Left lung (tissue), 10 donors: ENCODE measurements around the gene FAP. TPM values are rescaled to one million over a fixed set of nuclear protein-coding genes. Genes with fewer than 3 reads are reported as not detected.

Experiments
- ATAC-seq: fragments of 200-7000 bp; cut with Tn5 transposase; one replicate; pipeline ENCODE4 v1.9.1; 2020; ENCODE audit warnings: moderate library complexity
- DNase-seq, 4 donors: peaks; one replicate each; pipeline ENCODE4 v3.0.0-alpha.2; 2013 to 2020
- H3K27ac ChIP-seq, 2 donors: fragments of 200-600 bp; sonication (generic) in 1 of 2; one replicate each; pipeline versions ENCODE4 v1.5.0 to v1.8.0; 2020 to 2021
- H3K27me3 ChIP-seq, 2 donors: fragments of 200-600 bp; sonication (generic) in 1 of 2; one replicate each; pipeline versions ENCODE4 v1.5.0 to v1.8.0; 2020 to 2021
- H3K36me3 ChIP-seq, 2 donors: fragments of 200-600 bp; sonication (generic) in 1 of 2; one replicate each; pipeline versions ENCODE4 v1.5.0 to v1.8.0; 2020 to 2021
- H3K4me1 ChIP-seq, 2 donors: fragments of 200-600 bp; one replicate each; pipeline ENCODE4 v1.8.0; 2021
- H3K4me3 ChIP-seq, 2 donors: fragments of 200-600 bp; sonication (generic) in 1 of 2; one replicate each; pipeline versions ENCODE4 v1.5.0 to v1.8.0; 2020 to 2021; ENCODE audit warnings: mild to moderate bottlenecking in 1 of 2
- H3K9me3 ChIP-seq, 2 donors: fragments of 200-600 bp; sonication (generic) in 1 of 2; one replicate each; pipeline versions ENCODE4 v1.5.0 to v1.8.0; 2020 to 2021
- CTCF ChIP-seq, 2 donors: fragments of 200-600 bp; sonication (generic) in 1 of 2; IDR thresholded peaks; one replicate each; pipeline versions ENCODE4 v1.5.0 to v1.8.0; 2021; ENCODE audit warnings: antibody characterized with exemption in 2 of 2
- intact Hi-C, 2 donors: fragments of 100-400 bp; cut with DNase I; formaldehyde crosslinking; loops; one replicate each; pipeline versions ENCODE4 v1.11.2 to v1.14.2; 2022
- polyA plus RNA-seq, 6 donors: library from polyadenylated mRNA; unstranded; fragments of 120-200 nt; gene quantifications; one replicate each; pipeline ENCODE4 v1.2.1, GENCODE V29; 2013; ENCODE audit not compliant: insufficient read length in 6 of 6
- total RNA-seq, 2 donors: library from RNA; stranded (reverse); fragmentation: NEBNext Ultra II Directional; extraction: Animal tissue kit (Norgen Biotek cat#: 25700); gene quantifications; one replicate each; pipeline ENCODE4 v1.2.1, GENCODE V29; 2021
- donor health status: DM: no; HTN: yes; CAD: no.
- donor health status: DM: no; HTN: no; CAD: no.

FAP gene
- total and polyA plus RNA-seq, 8 donors, result 15.0 to 43.7 (median 25.4) TPM

DNA sequence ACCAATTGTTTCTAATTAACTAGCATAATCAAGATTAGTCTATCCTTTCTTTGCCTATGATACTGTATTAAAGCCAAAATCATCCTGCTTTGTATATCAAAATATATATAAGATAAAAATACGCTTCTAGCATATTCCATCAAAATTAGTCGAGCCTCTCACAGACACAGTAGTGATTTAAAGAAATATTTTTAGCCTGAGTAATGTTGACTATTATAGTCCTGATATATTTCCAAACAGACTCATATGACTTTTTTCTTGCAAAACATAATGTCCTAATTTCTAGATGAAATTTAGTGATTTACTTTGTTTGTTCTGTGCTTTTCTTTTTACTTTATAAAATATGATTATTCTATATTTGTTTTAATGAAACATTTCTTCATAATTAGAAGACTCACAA, 30.9 kb downstream of the FAP start:
- no peaks in the 10 kb centered on the region for H3K4me1 ChIP-seq
- H3K4me3 ChIP-seq, result no peak overlapping the region
- H3K27me3 ChIP-seq, result no peaks in the 10 kb centered on the region
- ATAC-seq, result no peak
- no peak for DNase-seq
- H3K9me3 ChIP-seq, result no peaks in the 10 kb centered on the region
- H3K27ac ChIP-seq, result no peak overlapping the region
- no peaks in the 10 kb centered on the region for H3K36me3 ChIP-seq
- no peak for TF ChIP-seq CTCF (IDR thresholded peaks at IDR 0.05)
- intact Hi-C loops, result no loop called here

DNA sequence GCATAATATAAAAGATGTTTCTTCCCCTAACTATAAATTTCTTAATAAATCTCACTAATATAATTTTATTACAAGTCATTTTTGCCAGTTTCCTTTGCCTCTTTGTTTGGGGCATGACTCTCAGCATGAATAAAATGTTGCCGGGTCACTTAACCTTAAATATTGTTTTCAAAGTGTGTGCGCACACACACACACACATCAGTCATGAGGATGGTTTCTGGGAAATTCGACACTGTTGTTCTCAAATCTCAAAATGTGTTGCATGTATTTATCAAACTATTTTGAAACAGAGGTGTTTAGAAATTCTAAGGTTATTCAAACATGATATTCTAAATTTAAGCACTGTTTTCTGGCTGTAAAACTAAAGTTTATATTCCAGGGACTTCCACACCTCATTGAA, 31.5 kb downstream of the FAP start:
- H3K36me3 ChIP-seq, result no peaks in the 10 kb centered on the region
- no peak for DNase-seq
- TF ChIP-seq CTCF (IDR thresholded peaks at IDR 0.05), result no peak
- no peak overlapping the region for H3K4me3 ChIP-seq
- intact Hi-C loops, result no loop called here
- H3K27ac ChIP-seq, result no peak overlapping the region
- ATAC-seq, result no peak
- no peaks in the 10 kb centered on the region for H3K27me3 ChIP-seq
- H3K9me3 ChIP-seq, result no peaks in the 10 kb centered on the region
- H3K4me1 ChIP-seq, result no peaks in the 10 kb centered on the region

GRCh38 chr2:162210385-162210784, 32.9 kb downstream of the FAP start:
- H3K4me3 ChIP-seq, result no peak overlapping the region
- no peak for DNase-seq
- no peak overlapping the region for H3K27ac ChIP-seq
- no peaks in the 10 kb centered on the region for H3K27me3 ChIP-seq
- no peaks in the 10 kb centered on the region for H3K4me1 ChIP-seq
- H3K9me3 ChIP-seq, result no peaks in the 10 kb centered on the region
- H3K36me3 ChIP-seq, result no peaks in the 10 kb centered on the region
- no peak for TF ChIP-seq CTCF (IDR thresholded peaks at IDR 0.05)
- intact Hi-C loops, result no loop called here
- ATAC-seq, result no peak

DNA sequence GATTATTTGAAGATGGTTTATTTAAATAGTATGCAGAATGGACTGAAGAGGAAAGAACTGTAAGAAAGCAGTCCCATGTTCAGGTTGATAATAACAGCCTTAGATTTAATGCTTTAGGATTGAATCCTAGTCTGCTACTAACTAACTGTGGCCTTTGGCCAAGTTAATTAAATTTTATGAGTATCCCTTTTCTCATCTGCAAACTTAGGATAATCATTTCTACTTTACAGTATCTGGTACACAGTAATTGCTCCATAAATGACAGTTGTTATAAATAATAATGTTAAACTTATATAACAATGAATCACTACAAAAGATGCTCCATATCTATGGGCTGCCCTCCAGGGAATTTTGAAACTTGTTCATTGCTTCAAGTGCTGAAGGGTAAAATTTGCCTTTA, 41.0 kb downstream of the FAP start:
- Histone ChIP-seq H3K4me1 (no peaks in the 10 kb centered on the region), H3K27ac (no peak overlapping the region), H3K4me3 (no peak overlapping the region), H3K36me3 (no peaks in the 10 kb centered on the region), H3K9me3 (no peaks in the 10 kb centered on the region), H3K27me3 (no peaks in the 10 kb centered on the region)
- intact Hi-C loops, result no loop called here
- TF ChIP-seq CTCF (IDR thresholded peaks at IDR 0.05), result no peak
- DNase-seq, result no peak
- ATAC-seq, result no peak

GRCh38 chr2:162200636-162201035, 42.6 kb downstream of the FAP start:
- no peak overlapping the region for H3K4me3 ChIP-seq
- no peaks in the 10 kb centered on the region for H3K9me3 ChIP-seq
- no peak for ATAC-seq
- H3K27me3 ChIP-seq, result no peaks in the 10 kb centered on the region
- no peak for TF ChIP-seq CTCF (IDR thresholded peaks at IDR 0.05)
- H3K4me1 ChIP-seq, result no peaks in the 10 kb centered on the region
- H3K36me3 ChIP-seq, result no peaks in the 10 kb centered on the region
- no peak for DNase-seq
- H3K27ac ChIP-seq, result no peak overlapping the region
- intact Hi-C loops, result no loop called here
